Measurements from ENCODE around the gene SLIT1.

Gene SLIT1

DNA sequence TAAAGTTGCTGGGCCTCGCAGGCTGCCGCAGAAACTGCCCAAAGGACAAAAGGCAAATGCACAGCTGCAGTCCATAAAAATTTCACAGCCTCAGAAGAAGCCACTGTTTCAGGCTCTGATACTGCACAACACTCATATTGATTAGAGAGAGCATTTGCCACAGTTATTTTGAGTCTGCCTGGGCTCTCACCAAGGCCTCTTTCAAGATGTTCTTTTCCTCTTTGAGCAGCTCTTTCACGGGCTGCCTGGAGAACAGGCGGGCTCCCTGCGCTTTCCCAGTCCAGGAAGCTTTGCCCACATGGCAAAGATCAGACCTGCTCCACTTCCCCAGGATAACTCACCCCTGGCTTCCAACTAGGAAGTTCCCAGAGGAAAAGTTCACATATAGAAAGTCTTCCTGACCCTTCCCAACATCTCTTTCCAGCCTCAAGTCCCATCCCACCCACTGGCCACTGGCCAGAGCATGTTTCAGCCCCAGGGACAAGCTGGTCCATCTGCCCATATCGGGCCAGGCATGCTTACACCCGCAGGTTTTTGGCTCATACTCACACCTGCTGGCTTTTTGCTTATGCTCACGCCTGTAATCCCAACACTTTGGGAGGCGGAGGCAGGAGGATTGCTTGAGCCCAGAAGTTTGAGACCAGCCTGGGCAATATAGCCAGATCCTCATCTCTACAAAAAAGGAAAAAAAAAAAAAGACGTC is 3.3 kb downstream of the SLIT1 start:
- Histone ChIP-seq H3K4me1 (ENCODE audit: insufficient read depth, low read length, severe bottlenecking) (peaks cover 27% of the 10 kb centered on the region), H3K36me3 (ENCODE audit: insufficient read depth, low read length) (no peaks in the 10 kb centered on the region), H3K27me3 (ENCODE audit: insufficient read depth, low read length) (no peaks in the 10 kb centered on the region), H3K27ac (ENCODE audit: low read depth, low read length, poor library complexity, severe bottlenecking) (peak overlapping the region; percentile 12), H3F3A (ENCODE audit: insufficient read depth, low read length) (no peaks in the 10 kb centered on the region), H4K20me1 (ENCODE audit: insufficient read depth, low read length) (no peaks in the 10 kb centered on the region), H3K9me2 (ENCODE audit: low read depth, low read length) (no peaks in the 10 kb centered on the region), H3K9me3 (ENCODE audit: low read length) (no peaks in the 10 kb centered on the region), H3K4me3 (ENCODE audit: low read depth, low read length, poor library complexity, severe bottlenecking) (peak overlapping the region; percentile 19), H2AFZ (ENCODE audit: low read length) (no peak overlapping the region), H3K9ac (ENCODE audit: low read length) (no peak overlapping the region; the same call in 1 of the 2 replicates), H3K4me2 (ENCODE audit: low read length) (peak overlapping the region; percentile 57; the same call in 1 of the 2 replicates), H3K79me2 (ENCODE audit: insufficient read depth, low read length) (0 out of 2 replicates have a peak, but pooled peaks cover 12% of the 10 kb centered on the region)
- TF ChIP-seq, protein P1, sequence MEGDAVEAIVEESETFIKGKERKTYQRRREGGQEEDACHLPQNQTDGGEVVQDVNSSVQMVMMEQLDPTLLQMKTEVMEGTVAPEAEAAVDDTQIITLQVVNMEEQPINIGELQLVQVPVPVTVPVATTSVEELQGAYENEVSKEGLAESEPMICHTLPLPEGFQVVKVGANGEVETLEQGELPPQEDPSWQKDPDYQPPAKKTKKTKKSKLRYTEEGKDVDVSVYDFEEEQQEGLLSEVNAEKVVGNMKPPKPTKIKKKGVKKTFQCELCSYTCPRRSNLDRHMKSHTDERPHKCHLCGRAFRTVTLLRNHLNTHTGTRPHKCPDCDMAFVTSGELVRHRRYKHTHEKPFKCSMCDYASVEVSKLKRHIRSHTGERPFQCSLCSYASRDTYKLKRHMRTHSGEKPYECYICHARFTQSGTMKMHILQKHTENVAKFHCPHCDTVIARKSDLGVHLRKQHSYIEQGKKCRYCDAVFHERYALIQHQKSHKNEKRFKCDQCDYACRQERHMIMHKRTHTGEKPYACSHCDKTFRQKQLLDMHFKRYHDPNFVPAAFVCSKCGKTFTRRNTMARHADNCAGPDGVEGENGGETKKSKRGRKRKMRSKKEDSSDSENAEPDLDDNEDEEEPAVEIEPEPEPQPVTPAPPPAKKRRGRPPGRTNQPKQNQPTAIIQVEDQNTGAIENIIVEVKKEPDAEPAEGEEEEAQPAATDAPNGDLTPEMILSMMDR (IDR thresholded peaks at IDR 0.05; ENCODE audit: low read length) = no peak
- no peak for TF ChIP-seq EZH2 (IDR thresholded peaks at IDR 0.05; ENCODE audit: borderline replicate concordance, low read length)

DNA sequence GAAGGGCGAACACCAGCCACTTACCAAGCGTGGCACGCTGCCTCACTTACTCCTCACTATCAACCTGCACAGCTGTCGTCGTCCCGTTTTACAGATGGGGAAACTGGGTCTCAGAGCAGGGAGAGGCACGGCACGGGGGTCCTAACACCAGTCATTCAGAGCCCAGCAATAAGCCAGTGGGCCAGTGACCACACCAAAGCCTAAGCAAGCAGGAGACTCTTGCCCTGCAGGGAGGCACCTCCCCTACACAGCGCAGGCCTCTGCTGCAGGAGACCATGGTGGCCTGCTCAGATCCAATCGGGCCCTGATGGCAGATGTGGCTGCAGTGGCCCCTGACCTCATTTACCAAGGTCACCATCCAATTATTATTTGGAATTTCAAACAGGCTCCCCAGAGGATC is 4.8 kb downstream of the SLIT1 start:
- Histone ChIP-seq H3K9ac (ENCODE audit: low read length) (no peak overlapping the region; the same call in 1 of the 2 replicates), H3K27ac (ENCODE audit: low read depth, low read length, poor library complexity, severe bottlenecking) (no peak overlapping the region), H3K9me2 (ENCODE audit: low read depth, low read length) (no peaks in the 10 kb centered on the region), H4K20me1 (ENCODE audit: insufficient read depth, low read length) (no peaks in the 10 kb centered on the region), H3K27me3 (ENCODE audit: insufficient read depth, low read length) (no peaks in the 10 kb centered on the region), H3K79me2 (ENCODE audit: insufficient read depth, low read length) (0 out of 2 replicates have a peak, but pooled peaks cover 12% of the 10 kb centered on the region), H2AFZ (ENCODE audit: low read length) (no peak overlapping the region), H3K9me3 (ENCODE audit: low read length) (no peaks in the 10 kb centered on the region), H3K4me2 (ENCODE audit: low read length) (peak overlapping the region; percentile 42; the same call in 1 of the 2 replicates), H3F3A (ENCODE audit: insufficient read depth, low read length) (no peaks in the 10 kb centered on the region), H3K36me3 (ENCODE audit: insufficient read depth, low read length) (no peaks in the 10 kb centered on the region), H3K4me3 (ENCODE audit: low read depth, low read length, poor library complexity, severe bottlenecking) (no peak overlapping the region), H3K4me1 (ENCODE audit: insufficient read depth, low read length, severe bottlenecking) (peaks cover 23% of the 10 kb centered on the region)
- TF ChIP-seq EZH2 (IDR thresholded peaks at IDR 0.05; ENCODE audit: borderline replicate concordance, low read length) = no peak
- TF ChIP-seq, protein P1 (IDR thresholded peaks at IDR 0.05; ENCODE audit: low read length) = no peak

DNA sequence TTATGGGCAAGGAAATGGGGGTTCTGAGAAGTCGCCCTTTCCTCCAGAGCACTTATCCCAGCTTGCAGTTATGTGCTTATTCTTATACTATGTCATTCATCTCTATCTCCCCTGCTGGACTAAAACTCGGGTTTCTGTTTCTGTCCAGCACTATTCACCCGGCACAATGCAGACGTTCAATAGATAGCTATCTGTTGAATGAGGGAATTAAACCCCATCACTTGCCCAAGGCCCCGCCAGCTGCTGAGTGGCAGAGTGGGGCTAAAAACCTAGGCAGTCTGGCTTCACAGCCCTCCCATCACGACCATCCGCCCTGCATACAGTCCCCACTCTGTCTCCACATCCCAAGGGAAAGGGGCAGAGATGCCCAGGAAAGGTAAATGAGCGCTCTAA is 5.4 kb downstream of the SLIT1 start:
- Histone ChIP-seq H3F3A (ENCODE audit: insufficient read depth, low read length) (no peaks in the 10 kb centered on the region), H3K27me3 (ENCODE audit: insufficient read depth, low read length) (no peaks in the 10 kb centered on the region), H3K9me2 (ENCODE audit: low read depth, low read length) (no peaks in the 10 kb centered on the region), H3K4me1 (ENCODE audit: insufficient read depth, low read length, severe bottlenecking) (peaks cover 26% of the 10 kb centered on the region), H3K79me2 (ENCODE audit: insufficient read depth, low read length) (0 out of 2 replicates have a peak, but pooled peaks cover 12% of the 10 kb centered on the region), H3K9ac (ENCODE audit: low read length) (no peak overlapping the region; the same call in 1 of the 2 replicates), H3K4me3 (ENCODE audit: low read depth, low read length, poor library complexity, severe bottlenecking) (peak overlapping the region; percentile 29), H2AFZ (ENCODE audit: low read length) (no peak overlapping the region), H4K20me1 (ENCODE audit: insufficient read depth, low read length) (no peaks in the 10 kb centered on the region), H3K27ac (ENCODE audit: low read depth, low read length, poor library complexity, severe bottlenecking) (no peak overlapping the region), H3K4me2 (ENCODE audit: low read length) (peak overlapping the region; percentile 42; the same call in 1 of the 2 replicates), H3K9me3 (ENCODE audit: low read length) (no peaks in the 10 kb centered on the region), H3K36me3 (ENCODE audit: insufficient read depth, low read length) (no peaks in the 10 kb centered on the region)
- TF ChIP-seq, protein P1 (IDR thresholded peaks at IDR 0.05; ENCODE audit: low read length) = no peak
- TF ChIP-seq EZH2 (IDR thresholded peaks at IDR 0.05; ENCODE audit: borderline replicate concordance, low read length) = no peak
